Measurements from ENCODE around the gene SLC39A11.

- TF ChIP-seq EZH2phosphoT487 (IDR thresholded peaks at IDR 0.05; ENCODE audit: insufficient read depth, low read depth): no peak
- no peak for TF ChIP-seq EZH2 (IDR thresholded peaks at IDR 0.05; ENCODE audit: insufficient read depth, poor library complexity, severe bottlenecking)
Observed at GRCh38 chr17:72693956-72694355, 398.5 kb downstream of the SLC39A11 start.

Measured in GM23248 (cell line).